GM11168 (cell line): ENCODE data around the gene PC.
"Not testable (repeated sequence)": the region's sequence is repeated elsewhere in the genome, so short reads cannot be mapped to it uniquely, and the experiment has no call there.

ENCODE experiments used
- in situ Hi-C: fragments of 300-500 bp; cut with MboI; formaldehyde crosslinking; loops from one replicate; pipeline ENCODE4 v1.12.0; 2022; ENCODE audit warnings: low sequenced_read_pairs; ENCODE audit not compliant: unreplicated experiment

Gene PC

GRCh38 chr11:66849501-66850234 is 108.5 kb downstream of the PC start:
- in situ Hi-C loops: no loop called here

GRCh38 chr11:66848671-66849500 is 109.3 kb downstream of the PC start:
- in situ Hi-C loops: no loop called here

DNA sequence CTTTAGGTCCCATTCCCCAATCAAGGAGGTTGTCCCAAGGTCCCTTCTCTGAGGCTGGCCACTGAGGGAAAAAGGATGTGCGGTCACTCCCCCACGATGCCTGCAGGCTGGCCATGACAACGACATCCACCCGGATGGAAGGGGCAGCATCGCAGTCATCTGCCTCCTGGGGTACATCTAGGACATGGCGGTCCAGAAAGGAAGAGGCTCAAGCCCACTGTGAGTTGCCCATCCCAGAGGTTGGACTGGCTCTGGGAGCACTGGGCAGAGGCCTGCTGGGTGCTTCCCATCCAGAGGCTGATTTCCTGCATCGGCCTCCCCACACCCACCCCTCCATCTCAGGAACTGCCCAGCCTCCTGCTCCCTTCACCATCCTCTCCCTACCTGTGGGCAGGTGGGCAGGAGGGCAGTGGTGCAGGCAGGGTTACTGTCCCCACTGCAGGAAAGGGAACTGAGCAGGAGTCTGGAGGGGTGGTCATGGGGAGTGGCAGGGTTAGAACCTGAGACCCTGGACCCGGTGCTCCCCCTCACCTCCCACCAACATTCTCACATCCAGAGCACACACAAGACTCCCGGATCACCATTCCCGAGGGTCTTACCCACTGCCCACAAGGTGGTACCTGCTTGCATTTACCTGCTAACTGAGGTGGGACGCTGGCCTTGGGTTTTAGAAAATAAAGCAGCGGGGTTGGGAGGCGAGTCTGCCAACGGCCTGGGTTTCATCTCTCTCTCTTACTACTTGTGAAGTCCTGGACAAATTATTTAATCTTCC is 110.5 kb downstream of the PC start:
- in situ Hi-C loops: no loop called here

DNA sequence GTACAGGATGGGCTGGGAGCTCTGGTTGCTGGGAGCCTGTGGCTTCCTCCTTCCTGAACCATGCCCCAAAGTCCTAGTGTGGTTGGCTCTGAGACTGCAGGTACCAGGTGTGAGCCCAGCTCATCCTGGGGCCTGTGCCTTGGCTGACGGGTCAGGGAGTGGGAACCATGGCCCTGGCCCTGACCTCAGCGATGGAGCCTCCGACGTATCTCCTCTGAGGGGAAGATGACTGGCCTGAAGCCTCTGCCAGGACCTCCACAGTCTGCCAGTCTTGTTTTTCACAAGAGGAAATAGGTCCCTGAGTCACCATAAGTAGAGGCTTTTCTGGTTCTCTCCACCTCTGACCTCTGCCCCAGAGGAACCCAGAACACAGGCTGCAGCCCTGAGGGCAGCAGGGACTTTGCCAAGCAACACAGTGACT is 111.5 kb downstream of the PC start:
- in situ Hi-C loops: no loop called here

DNA sequence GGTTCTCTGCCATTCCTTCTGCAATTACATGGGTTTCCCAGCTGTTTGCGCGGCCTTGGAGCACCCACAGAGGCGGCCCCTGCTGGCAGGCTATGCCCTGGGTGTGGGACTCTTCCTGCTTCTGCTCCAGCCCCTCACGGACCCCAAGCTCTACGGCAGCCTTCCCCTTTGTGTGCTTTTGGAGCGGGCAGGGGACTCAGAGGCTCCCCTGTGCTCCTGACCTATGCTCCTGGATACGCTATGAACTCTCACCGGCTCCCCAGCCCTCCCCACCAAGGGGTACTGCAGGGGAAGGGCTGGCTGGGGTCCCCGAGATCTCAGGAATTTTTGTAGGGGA is 112.3 kb downstream of the PC start:
- in situ Hi-C loops: no loop called here

DNA sequence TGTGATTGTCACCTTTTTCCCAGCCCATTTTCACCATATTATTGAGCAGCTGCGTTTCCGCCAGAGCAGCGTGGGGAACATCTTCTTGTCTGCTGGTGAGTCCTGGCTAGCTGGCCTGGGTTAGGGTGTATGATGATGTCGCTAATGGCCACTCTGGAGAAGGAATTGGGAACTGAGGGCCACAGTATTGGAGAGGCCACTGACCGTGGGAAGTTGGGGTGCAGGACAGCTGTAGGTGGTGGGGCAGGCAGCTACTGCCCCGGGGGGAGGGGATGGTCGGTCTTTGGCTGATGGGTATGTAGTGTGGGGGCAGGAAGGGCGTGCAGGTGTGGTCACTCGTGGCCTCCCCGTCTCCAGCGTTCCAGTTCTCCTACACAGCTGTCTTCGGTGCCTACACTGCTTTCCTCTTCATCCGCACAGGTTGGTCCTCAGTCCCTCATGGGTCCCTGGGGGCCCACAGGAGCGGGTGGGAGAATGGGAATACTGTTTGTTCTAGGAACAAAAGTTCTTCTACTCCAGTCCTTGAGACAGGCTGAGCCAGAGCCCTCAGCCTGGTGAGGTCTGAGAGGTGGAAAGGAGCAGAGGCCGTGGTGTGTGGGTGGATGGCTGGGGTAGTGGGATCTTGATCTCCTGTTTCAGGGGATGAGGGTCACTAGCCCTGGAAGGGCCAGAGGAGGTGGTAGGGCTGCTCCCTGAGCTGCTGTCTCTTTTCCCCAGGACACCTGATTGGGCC is 112.9 kb downstream of the PC start:
- in situ Hi-C loops: no loop called here

GRCh38 chr11:66844496-66845142 is 113.6 kb downstream of the PC start:
- in situ Hi-C loops: no loop called here

DNA sequence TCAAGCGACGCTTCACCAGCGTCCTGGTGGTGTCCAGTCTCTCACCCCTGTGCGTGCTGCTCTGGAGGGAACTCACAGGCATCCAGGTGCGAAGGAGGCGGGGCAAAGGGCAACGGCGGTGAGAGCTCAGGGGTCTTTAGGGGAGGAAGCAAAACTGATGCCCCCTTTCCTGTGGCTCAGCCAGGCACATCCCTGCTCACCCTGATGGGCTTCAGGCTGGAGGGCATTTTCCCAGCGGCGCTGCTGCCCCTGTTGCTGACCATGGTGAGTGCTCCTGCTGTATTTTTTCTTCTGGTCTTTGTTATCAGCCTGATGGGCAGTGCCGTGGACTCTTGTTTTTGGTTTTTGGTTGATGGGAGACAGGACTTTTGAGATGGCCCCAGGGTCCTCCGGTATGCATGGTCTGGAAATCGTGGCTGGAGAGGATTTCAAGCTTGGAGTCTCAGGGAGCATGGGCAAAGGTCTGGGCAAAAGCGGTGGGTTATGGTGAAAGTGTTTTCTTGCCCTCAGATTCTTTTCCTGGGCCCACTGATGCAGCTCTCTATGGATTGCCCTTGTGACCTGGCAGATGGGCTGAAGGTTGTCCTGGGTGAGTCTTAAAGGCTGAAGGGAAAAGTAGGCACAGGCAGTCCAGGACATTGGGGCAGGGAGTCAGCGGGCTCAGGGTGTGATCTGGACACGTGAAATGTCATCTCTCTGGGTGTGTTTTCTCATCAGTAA is 114.2 kb downstream of the PC start:
- in situ Hi-C loops: no loop called here

DNA sequence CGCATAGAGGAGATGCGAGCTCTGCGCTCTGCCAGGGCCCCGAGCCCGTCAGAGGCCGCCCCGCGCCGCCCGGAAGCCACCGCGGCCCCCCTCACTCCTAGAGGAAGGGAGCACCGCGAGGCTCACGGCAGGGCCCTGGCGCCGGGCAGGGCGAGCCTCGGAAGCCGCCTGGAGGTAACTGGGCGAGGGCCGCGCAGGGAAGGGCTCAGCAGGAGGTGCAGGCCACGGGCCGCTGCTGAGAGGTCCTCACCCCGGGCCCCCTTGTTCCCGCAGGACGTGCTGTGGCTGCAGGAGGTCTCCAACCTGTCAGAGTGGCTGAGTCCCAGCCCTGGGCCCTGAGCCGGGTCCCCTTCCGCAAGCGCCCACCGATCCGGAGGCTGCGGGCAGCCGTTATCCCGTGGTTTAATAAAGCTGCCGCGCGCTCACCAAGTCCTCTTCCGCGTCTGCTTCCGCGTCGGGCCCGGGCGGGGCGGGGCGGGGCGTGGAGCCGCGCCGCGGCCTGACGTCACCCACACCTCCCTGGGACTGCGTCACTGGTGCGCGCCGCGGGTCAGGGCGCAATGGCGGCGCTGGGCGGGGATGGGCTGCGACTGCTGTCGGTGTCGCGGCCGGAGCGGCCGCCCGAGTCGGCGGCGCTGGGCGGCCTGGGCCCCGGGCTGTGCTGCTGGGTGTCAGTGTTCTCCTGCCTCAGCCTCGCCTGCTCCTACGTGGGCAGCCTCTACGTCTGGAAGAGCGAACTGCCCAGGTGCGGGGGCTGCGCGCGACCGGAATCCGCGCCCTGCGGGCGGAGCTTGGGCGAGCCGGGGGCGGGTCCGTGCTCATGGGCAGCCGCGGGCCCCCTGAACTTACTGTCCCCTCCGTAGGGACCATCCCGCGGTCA is 115.0 kb downstream of the PC start, which contains the start of gene RCE1:
Gene RCE1, plus strand, starts transcription at position 546 of the 880 bp plus-strand sequence. Its CDS starts 15 bp downstream, at position 561.
- in situ Hi-C loops: no loop called here

GRCh38 chr11:66842501-66842895 is 115.7 kb downstream of the PC start:
- in situ Hi-C loops: no loop called here

DNA sequence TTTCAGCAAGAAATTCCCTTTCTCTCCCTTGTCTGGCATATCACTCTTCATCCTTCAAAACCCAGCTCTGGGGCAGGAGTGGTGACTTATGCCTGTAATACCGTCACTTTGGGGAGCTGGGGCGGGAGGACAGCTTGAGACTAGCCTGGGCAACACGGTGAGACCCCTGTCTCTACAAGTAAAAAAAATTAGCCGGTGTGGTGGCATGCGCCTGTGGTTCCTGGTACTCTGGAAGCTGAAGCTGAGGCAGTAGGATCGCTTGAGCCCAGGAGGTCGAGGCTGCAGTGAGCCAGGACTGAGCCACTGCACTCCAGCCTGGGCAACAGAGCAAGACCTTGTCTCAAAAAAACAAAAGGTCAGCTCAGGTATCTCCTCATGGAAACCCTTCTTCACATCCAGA is 116.3 kb downstream of the PC start:
- in situ Hi-C loops: no loop called here

GRCh38 chr11:66840317-66841091 is 117.7 kb downstream of the PC start:
- in situ Hi-C loops: no loop called here

- in situ Hi-C loops: loop anchor here (10.0 kb wide), 1 partner anchor 261 kb away; no protein-coding TSS in a partner anchor
Measured at GRCh38 chr11:66835768-66836405, 122.3 kb downstream of the PC start.

- in situ Hi-C loops: loop anchor here (5.0 to 10.0 kb wide), 2 partner anchors 143 to 260 kb away; no protein-coding TSS in a partner anchor
Measured at GRCh38 chr11:66834943-66835342, 123.2 kb downstream of the PC start.

DNA sequence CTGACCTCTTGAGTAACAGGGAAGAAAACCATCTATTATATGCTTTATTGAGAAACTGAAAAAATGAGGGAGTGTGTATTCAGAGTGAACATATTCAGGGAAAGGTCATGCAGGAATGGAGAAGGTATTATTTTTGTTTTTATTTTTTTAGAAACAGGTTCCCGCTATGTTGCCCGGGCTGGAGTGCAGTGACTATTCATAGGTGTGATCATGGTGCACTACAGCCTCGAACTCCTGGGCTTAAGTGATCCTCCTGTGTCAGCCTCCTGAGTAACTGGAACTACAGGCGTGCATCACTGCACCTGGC is 123.7 kb downstream of the PC start:
- in situ Hi-C loops: loop anchor here (5.0 to 10.0 kb wide), 2 partner anchors 142 to 260 kb away; no protein-coding TSS in a partner anchor

DNA sequence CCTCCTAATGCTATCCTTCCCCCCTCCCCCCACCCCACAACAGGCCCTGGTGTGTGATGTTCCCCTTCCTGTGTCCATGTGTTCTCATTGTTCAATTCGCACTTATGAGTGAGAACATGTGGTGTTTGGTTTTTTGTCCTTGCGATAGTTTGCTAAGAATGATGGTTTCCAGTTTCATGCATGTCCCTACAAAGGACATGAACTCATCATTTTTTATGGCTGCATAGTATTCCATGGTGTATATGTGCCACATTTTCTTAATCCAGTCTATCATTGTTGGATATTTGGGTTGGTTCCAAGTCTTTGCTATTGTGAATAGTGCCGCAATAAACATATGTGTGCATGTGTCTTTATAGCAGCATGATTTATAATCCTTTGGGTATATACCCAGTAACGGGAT is 133.6 kb downstream of the PC start:
- in situ Hi-C loops: not testable (repeated sequence)

DNA sequence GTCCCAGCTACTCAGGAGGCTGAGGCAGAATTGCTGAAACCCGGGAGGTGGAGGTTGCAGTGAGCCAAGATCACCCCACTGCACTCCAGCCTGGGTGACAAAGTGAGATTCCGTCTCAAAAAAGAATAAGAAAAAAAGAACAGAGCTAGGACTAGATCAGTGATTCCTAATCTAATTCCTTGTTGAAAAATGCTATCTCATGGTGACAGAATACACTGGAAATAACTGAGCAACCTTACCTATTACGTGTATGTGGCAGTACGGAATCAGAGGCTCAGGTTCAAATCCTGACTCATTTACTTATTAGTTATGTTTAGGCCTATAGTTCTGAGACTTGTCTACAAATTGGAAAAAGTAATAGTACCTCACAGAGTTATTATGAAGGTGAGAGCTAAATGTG is 134.5 kb downstream of the PC start:
- in situ Hi-C loops: no loop called here
